ENCODE measurements around the gene CD7. TPM values are rescaled to one million over a fixed set of nuclear protein-coding genes. Genes with fewer than 3 reads are reported as not detected.

CD7 gene
- total and polyA plus RNA-seq, 9 of the 15 experiments (the other 6 are each of a cell fraction or from before 2014, with no cell fraction given): 0.21 to 0.35 TPM; not detected in 7

- TF ChIP-seq ZNF518B (CRISPR knock-in tag; IDR thresholded peaks at IDR 0.05) (no peak), ZNF24 (IDR thresholded peaks at IDR 0.05) (no peak), ZFX (CRISPR knock-in tag; IDR thresholded peaks at IDR 0.05) (0 out of 2 replicates have a peak, but pooled peaks have one; percentile 25), PKNOX1 (IDR thresholded peaks at IDR 0.05) (no peak), CREB5 (CRISPR knock-in tag; IDR thresholded peaks at IDR 0.05) (no peak), MCM5 (IDR thresholded peaks at IDR 0.05; ENCODE audit: low read depth) (no peak), SRSF7 (optimal IDR thresholded peaks at IDR 0.05; ENCODE audit: low read depth, low read length) (no peak), RBM15 (IDR thresholded peaks at IDR 0.05; ENCODE audit: insufficient read depth, low read length) (no peak), COPS2 (conservative IDR thresholded peaks at IDR 0.05) (no peak), TEAD2 (tag; IDR thresholded peaks at IDR 0.05) (no peak), NFXL1 (CRISPR knock-in tag; IDR thresholded peaks at IDR 0.05) (no peak), MTF1 (CRISPR knock-in tag; IDR thresholded peaks at IDR 0.05; ENCODE audit: borderline replicate concordance) (no peak), MLLT1 (IDR thresholded peaks at IDR 0.05) (no peak), KLF1 (tag; IDR thresholded peaks at IDR 0.05) (no peak), CREB3L1 (IDR thresholded peaks at IDR 0.05; ENCODE audit: borderline replicate concordance, low read depth) (no peak)
Observed at GRCh38 chr17:82351713-82352488, 34.5 kb upstream of the CD7 start (continued).

All from K562 (cell line).